H1 (cell line): ENCODE measurements around the gene EEF1AKMT3. TPM values are rescaled to one million over a fixed set of nuclear protein-coding genes. Genes with fewer than 3 reads are reported as not detected.

Experiments used
- ASH2L ChIP-seq: fragments of 200-600, 300-600 bp; sonication (generic); IDR thresholded peaks from one replicate; pipeline ENCODE4 v1.7.1; 2017; ENCODE audit warnings: low read length
- BRCA1 ChIP-seq: IDR thresholded peaks from 2 replicates; pipeline ENCODE4 v1.6.1; 2012; ENCODE audit warnings: low read depth, low read length, improper control_type of control experiment
- CBX5 ChIP-seq: fragments of 300-800, 300-1000 bp; sonication (generic); IDR thresholded peaks from 2 replicates; pipeline ENCODE4 v1.7.1; 2016; ENCODE audit warnings: antibody characterized with exemption, low read length, low read depth
- CHD2 ChIP-seq: IDR thresholded peaks from 2 replicates; pipeline ENCODE4 v1.6.1; 2012; ENCODE audit warnings: low read length, improper control_type of control experiment
- EGR1 ChIP-seq: IDR thresholded peaks from 2 replicates; pipeline ENCODE4 v1.6.1; 2011; ENCODE audit warnings: low read depth, low read length, borderline replicate concordance
- FOSL1 ChIP-seq: IDR thresholded peaks from 2 replicates; pipeline ENCODE4 v1.6.1; 2011; ENCODE audit warnings: mild to moderate bottlenecking, low read depth, low read length, moderate library complexity; ENCODE audit not compliant: insufficient read depth
- GABPA ChIP-seq: IDR thresholded peaks from 2 replicates; pipeline ENCODE4 v1.6.1; 2011; ENCODE audit warnings: mild to moderate bottlenecking, low read length, moderate library complexity, borderline replicate concordance; ENCODE audit not compliant: insufficient read depth
- GTF2F1 ChIP-seq: IDR thresholded peaks from 2 replicates; pipeline ENCODE4 v1.6.1; 2012; ENCODE audit warnings: low read depth, low read length, improper control_type of control experiment, borderline replicate concordance
- HDAC6 ChIP-seq: IDR thresholded peaks from one replicate; pipeline ENCODE4 v1.7.1; 2012; ENCODE audit warnings: low read depth, mild to moderate bottlenecking, inconsistent platforms, low read length, moderate library complexity
- JUN ChIP-seq: IDR thresholded peaks from 2 replicates; pipeline ENCODE4 v1.6.1; 2011; ENCODE audit warnings: low read depth, mild to moderate bottlenecking, improper control_type of control experiment, low read length
- KDM1A ChIP-seq: fragments of 200-600, 300-600 bp; sonication (generic); IDR thresholded peaks from 2 replicates; pipeline ENCODE4 v1.7.1; 2016; ENCODE audit warnings: mild to moderate bottlenecking, low read length, borderline replicate concordance
- KDM5A ChIP-seq: fragments of 200-600 bp; IDR thresholded peaks from 2 replicates; pipeline ENCODE4 v1.7.1; 2012; ENCODE audit warnings: mild to moderate bottlenecking, low read length, inconsistent platforms, mixed read lengths
- NANOG ChIP-seq: IDR thresholded peaks from 2 replicates; pipeline ENCODE4 v1.6.1; 2011; ENCODE audit warnings: low read length, low read depth, mild to moderate bottlenecking, inconsistent platforms; ENCODE audit not compliant: insufficient read depth, poor library complexity, severe bottlenecking
- NRF1 ChIP-seq: IDR thresholded peaks from 2 replicates; pipeline ENCODE4 v1.6.1; 2011; ENCODE audit warnings: mild to moderate bottlenecking, low read depth, low read length, improper control_type of control experiment
- POLR2AphosphoS5 ChIP-seq: IDR thresholded peaks from 2 replicates; pipeline ENCODE4 v1.6.1; 2011; ENCODE audit warnings: low read depth, low read length
- RFX5 ChIP-seq: IDR thresholded peaks from 2 replicates; pipeline ENCODE4 v1.6.1; 2011; ENCODE audit warnings: low read depth, low read length, improper control_type of control experiment, borderline replicate concordance
- SIN3A ChIP-seq, 2 experiments: IDR thresholded peaks in 1 of 2; conservative IDR thresholded peaks in 1 of 2; 2 replicates each; pipeline ENCODE4 v1.6.1; 2011 to 2012; ENCODE audit warnings: low read length in 2 of 2, improper control_type of control experiment in 1 of 2, low read depth in 1 of 2, mild to moderate bottlenecking in 1 of 2
- SP2 ChIP-seq: IDR thresholded peaks from 2 replicates; pipeline ENCODE4 v1.6.1; 2012; ENCODE audit warnings: mild to moderate bottlenecking, low read length, inconsistent platforms
- SRF ChIP-seq: IDR thresholded peaks from 2 replicates; pipeline ENCODE4 v1.6.1; 2011; ENCODE audit warnings: mild to moderate bottlenecking, low read depth, low read length, moderate library complexity
- SUZ12 ChIP-seq: fragments of 200-600 bp; sonication (generic); IDR thresholded peaks from 2 replicates; pipeline ENCODE4 v1.6.1; 2012; ENCODE audit warnings: mild to moderate bottlenecking, inconsistent platforms, low read length, moderate library complexity, mixed read lengths
- TAF7 ChIP-seq: optimal IDR thresholded peaks from 2 replicates; pipeline ENCODE3; 2011; ENCODE audit warnings: low read depth, mild to moderate bottlenecking, inconsistent platforms, low read length, moderate library complexity, borderline replicate concordance
- ZNF274 ChIP-seq: IDR thresholded peaks from 2 replicates; pipeline ENCODE4 v1.7.0; 2012; ENCODE audit warnings: low read length, borderline replicate concordance; ENCODE audit errors: extremely low read depth
- polyA plus RNA-seq, 7 experiments: library from polyadenylated mRNA; depleted of rRNA in 3 of 7; stranded (reverse) in 5 of 7; unstranded in 2 of 7; fragments of >200 nt in 5 of 7; fragments of 200-250 nt in 2 of 7; gene quantifications; 1 replicate in 5 of 7; 2 replicates in 1 of 7; 4 replicates in 1 of 7; pipeline versions ENCODE4 v1.2.1 to v1.2.3, GENCODE V29; 2011 to 2013; ENCODE audit warnings: missing spikeins in 2 of 7, mixed read lengths in 2 of 7
- total RNA-seq: library from RNA; stranded (reverse); fragmentation: NEBNext Ultra II Directional; extraction: Animal tissue kit (Norgen Biotek cat#: 25700); gene quantifications from 2 replicates; pipeline ENCODE4 v1.2.1, GENCODE V29; 2021
- TF ChIP-seq, protein P1 (sequence below): IDR thresholded peaks from 2 replicates; pipeline ENCODE4 v1.6.1; 2011; ENCODE audit warnings: low read length, improper control_type of control experiment

The EEF1AKMT3 gene
- total and polyA plus RNA-seq, 2 of the 8 experiments (the other 6 are each of a cell fraction or from before 2014, with no cell fraction given), result 3.1 to 4.4 TPM

DNA sequence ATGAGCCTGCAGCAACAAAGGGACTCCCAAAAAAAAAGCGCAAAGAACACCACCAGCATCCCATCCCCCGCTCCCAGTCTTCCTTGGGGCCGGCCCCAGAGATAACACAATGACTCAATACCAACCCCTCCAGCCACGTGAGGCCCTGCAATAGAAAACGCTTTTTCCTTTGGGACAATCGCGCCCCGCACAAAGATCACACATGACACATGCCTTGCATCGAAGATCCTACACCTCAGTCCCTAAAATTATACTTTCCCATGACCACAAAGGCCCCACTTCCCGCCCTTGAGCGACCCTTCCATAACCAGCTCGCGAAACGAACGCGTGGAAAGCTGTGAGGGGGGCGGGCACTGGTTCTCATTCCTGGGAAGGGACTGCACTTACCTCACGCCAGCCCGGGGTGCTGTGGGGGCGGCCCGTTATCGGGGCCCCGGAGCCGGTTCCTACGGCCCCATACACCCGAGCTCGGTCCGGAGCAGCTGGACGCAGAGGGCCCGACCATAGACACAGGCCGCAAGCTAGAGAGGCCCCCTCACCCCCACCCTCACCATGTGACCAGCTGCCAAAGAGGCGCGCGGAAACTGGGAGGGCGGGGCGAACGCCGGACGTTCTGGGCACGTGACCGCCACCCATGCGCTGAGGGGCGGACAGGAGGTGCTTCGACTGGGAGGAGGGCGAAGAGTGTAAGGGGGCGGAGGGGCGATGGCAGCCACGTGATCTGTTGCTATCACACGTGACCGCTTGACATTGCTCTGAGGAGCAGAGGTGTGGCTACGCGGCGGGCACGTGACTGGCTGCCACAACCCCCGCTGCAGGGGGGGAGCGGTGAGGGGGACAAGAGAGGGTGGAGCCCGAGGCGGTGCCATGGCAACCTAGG is 20.4 kb upstream of the EEF1AKMT3 start, which contains the start of gene CDK4 (continued):
- TF ChIP-seq CBX5, result no peak
- peak; percentile 54; the same call in 1 of the 2 replicates for TF ChIP-seq RFX5
- TF ChIP-seq SP2, result peak; percentile 37; the same call in 1 of the 2 replicates
- TF ChIP-seq SIN3A (conservative IDR thresholded peaks at IDR 0.05 in 1 of 2, IDR thresholded peaks at IDR 0.05 in 1 of 2; ENCODE audit: low read depth in 1 of 2, low read length in 2 of 2), result peak; percentile 84 to 98; a peak in 3 of 4 replicates
- TF ChIP-seq FOSL1, result no peak
- peak; percentile 68 for TF ChIP-seq TAF7
- no peak for TF ChIP-seq NANOG
- TF ChIP-seq NRF1, result peak; percentile 29; the same call in 1 of the 2 replicates
- TF ChIP-seq ZNF274, result no peak
- peak; percentile 66; the same call in 1 of the 2 replicates for TF ChIP-seq GTF2F1
- TF ChIP-seq KDM1A, result no peak
- TF ChIP-seq GABPA, result no peak
- TF ChIP-seq POLR2AphosphoS5, result no peak
- TF ChIP-seq ASH2L, result no peak
- TF ChIP-seq KDM5A, result no peak
- no peak for TF ChIP-seq SUZ12
- TF ChIP-seq BRCA1, result no peak; the same call in 1 of the 2 replicates
- peak; percentile 43; the same call in 1 of the 2 replicates for TF ChIP-seq CHD2
- no peak for TF ChIP-seq HDAC6
- TF ChIP-seq, protein P1, sequence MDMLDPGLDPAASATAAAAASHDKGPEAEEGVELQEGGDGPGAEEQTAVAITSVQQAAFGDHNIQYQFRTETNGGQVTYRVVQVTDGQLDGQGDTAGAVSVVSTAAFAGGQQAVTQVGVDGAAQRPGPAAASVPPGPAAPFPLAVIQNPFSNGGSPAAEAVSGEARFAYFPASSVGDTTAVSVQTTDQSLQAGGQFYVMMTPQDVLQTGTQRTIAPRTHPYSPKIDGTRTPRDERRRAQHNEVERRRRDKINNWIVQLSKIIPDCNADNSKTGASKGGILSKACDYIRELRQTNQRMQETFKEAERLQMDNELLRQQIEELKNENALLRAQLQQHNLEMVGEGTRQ, result peak; percentile 100
- peak; percentile 64; the same call in 1 of the 2 replicates for TF ChIP-seq EGR1
- no peak for TF ChIP-seq JUN
- 0 out of 2 replicates have a peak, but pooled peaks have one; percentile 22 for TF ChIP-seq SRF
